H1 (cell line): ENCODE measurements around the gene ALKBH7. TPM values are rescaled to one million over a fixed set of nuclear protein-coding genes. Genes with fewer than 3 reads are reported as not detected.

ENCODE experiments used
- ASH2L ChIP-seq: fragments of 200-600, 300-600 bp; sonication (generic); IDR thresholded peaks from one replicate; pipeline ENCODE4 v1.7.1; 2017; ENCODE audit warnings: low read length
- CBX5 ChIP-seq: fragments of 300-800, 300-1000 bp; sonication (generic); IDR thresholded peaks from 2 replicates; pipeline ENCODE4 v1.7.1; 2016; ENCODE audit warnings: antibody characterized with exemption, low read length, low read depth
- polyA plus RNA-seq, 7 experiments: library from polyadenylated mRNA; depleted of rRNA in 3 of 7; stranded (reverse) in 5 of 7; unstranded in 2 of 7; fragments of >200 nt in 5 of 7; fragments of 200-250 nt in 2 of 7; gene quantifications; 1 replicate in 5 of 7; 2 replicates in 1 of 7; 4 replicates in 1 of 7; pipeline versions ENCODE4 v1.2.1 to v1.2.3, GENCODE V29; 2011 to 2013; ENCODE audit warnings: missing spikeins in 2 of 7, mixed read lengths in 2 of 7
- total RNA-seq: library from RNA; stranded (reverse); fragmentation: NEBNext Ultra II Directional; extraction: Animal tissue kit (Norgen Biotek cat#: 25700); gene quantifications from 2 replicates; pipeline ENCODE4 v1.2.1, GENCODE V29; 2021

The ALKBH7 gene
- total and polyA plus RNA-seq, 2 of the 8 experiments (the other 6 are each of a cell fraction or from before 2014, with no cell fraction given), result 66.3 to 100 TPM

DNA sequence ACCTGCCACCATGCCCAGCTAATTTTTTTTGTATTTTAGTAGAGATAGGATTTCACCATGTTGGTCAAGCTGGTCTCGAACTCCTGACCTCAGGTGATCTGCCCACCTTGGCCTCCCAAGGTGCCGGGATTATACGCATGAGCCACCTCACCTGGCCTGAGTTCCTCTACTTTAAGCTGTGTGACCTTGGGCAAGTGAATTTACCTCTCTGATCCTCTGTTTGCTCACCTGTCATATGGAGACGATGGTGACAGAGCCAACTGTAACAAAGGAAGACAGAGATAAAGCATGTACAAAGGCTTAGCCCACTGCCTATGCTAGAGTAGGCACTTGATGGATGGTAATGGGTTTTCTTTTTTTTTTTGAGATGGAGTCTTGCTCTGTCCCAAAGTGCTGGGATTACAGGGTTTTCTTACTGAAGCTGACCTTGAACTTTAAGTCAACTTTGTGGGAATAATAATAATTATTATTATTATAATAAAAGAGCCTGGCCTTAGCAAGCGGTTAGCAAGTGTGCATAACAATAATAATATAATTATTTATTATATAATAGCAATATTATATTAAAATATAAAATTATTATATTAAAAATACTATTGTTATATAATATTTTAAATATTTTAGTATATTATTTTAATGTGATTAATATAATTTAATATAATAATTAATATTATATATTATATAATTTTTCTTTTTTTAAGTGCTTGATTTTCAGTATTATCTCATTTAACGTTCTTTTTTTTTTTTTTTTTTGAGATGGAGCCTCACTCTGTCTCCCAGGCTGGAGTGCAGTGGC lies 37.9 kb upstream of the ALKBH7 start (continued):
- no peak for TF ChIP-seq CBX5
- no peak for TF ChIP-seq ASH2L
